GM18508 (cell line): ENCODE data around the gene FKBP1A.

Experiments
- ATAC-seq: cut with Tn5 transposase; IDR thresholded peaks from one replicate; pipeline ENCODE4 v1.9.1; 2021; ENCODE audit warnings: moderate number of reproducible peaks; ENCODE audit not compliant: insufficient read depth, unreplicated experiment

The FKBP1A gene

DNA sequence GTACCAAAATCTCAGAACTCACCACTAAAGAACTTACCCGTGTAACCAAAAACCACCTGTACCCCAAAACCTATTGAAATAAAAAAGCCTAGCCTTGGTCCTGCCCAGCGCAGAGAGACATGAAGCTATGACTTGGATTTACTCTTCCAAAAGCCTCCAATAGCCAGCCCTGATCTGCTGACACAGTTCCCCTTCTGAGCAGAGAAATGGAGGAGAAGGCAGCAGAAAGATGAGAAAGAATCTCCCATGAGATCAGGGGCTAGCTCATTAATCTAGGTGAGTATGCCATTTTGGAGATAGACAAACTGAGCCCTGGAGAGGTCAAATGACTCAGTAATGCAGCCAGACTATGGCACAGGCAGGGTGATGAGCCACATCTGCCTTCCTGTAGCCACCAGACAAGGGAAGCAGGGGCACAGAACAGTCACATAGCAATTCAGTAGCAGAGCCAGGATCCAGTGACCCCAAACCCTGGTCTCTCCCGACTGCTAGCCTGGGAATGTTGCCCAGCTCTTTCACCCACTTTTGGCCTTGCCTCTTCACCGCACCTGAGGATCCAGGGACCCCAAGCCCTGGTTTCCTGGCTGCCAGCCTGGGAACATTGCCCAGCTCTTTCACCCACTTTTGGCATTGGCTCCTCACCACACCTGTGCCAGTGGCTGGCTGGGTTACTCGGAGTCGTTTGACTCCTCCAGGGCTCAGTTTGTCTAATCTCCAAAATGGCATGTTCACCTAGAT lies 56.7 kb downstream of the FKBP1A start:
- no peak for ATAC-seq

DNA sequence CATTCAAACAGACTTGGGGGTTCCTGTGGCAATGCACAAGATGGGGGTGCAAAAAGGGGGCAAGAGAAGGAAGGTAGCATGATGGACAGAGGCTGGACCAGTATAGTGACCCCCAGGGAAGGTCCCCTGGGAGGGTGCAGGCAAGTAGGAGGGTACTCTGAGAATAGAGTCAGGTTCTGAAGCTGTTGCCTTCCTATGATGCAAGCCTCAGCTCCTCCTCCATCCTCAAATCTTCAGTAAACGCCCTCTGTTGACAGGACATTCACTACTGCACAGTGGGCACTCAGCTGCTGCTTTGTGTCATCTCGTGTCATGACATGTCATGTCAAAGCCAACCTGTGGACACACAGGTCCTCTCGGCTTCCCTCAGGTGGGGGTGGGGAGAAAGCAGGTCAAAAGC lies 58.1 kb downstream of the FKBP1A start:
- ATAC-seq: no peak

DNA sequence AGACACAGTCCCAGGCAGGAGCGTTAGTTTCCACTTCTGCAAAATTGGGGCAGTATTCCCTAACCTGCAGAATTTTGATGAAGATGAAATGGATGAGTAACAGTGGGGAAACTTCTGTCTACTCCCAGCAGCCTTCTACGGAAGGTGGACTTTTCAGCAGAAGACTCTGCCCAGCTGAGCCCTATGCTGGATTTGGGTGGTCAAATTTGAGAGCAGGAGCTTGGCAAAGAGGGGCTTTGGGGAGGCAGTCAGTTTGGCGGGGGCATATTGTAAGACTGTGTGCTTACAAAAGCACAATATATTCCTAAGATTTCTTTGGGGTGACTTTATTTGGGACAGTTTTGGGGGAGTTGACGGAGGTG lies 58.5 kb downstream of the FKBP1A start:
- ATAC-seq: no peak

DNA sequence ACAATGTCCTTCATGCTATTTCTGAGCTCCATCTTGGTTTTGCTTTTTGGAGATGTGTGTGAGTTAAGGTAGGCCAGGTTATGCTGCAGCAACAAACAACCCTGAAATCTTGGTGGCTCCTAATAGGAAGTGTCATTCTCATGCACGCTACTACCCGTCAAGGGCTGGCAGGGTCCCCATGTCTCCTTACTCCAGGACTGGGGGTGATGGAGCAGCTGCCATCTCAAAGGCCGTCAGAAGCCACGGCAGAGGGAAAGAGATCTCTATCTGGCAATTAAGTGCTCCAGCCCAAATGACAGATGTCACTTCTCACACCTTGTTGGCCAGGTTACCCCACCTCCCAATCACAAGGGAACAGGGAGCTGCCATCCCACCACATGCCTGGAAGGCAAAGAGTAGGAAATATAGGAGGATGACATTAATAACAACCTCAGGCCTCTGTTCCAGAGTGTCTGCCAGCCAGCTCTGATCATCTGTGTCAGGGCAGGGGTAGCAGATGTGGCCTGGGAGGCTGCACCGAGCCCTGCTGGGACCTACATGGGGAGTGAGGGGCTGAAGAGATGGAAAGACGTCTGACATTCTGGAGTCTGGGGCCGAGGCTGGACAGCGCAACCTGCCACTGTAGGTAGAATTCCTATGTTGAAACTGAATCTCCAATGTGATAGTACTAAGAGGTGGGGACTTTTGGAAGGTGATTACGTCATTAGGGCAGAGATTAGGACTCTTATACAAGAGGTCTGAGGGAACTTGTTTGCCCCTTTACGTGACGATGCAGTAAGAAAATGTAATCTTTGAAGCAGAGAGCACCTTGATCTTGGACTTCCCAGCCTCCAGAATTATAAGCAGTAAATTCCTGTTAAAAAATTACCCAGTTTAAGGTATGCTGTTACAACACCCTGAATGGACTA lies 59.1 kb downstream of the FKBP1A start:
- ATAC-seq: no peak

DNA sequence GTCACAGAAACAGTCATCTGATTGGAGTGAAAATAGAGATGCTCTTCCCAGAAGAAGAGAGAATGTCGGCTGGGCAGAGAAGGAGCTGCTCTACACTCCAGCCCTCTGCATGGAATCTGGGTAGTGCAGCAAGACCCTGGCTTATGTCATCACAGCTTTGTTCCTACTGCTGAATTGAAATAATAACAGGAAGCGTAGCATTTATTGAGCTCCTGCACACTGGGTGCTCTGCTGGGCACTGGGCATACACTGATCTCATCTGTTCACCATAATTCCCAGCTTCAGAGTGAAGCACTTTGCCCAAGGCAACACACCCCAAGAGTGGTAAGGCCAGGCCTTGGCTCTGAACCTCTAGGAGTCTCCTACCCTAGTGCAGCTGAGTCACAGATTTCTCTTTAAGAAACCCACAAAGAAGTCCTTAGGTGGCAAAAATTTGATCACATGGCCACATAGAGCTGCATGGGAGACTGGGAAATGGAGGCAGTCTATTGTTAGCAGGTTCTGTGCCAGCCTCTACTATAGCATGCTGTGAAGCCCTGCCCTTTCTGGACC lies 60.0 kb downstream of the FKBP1A start:
- no peak for ATAC-seq

DNA sequence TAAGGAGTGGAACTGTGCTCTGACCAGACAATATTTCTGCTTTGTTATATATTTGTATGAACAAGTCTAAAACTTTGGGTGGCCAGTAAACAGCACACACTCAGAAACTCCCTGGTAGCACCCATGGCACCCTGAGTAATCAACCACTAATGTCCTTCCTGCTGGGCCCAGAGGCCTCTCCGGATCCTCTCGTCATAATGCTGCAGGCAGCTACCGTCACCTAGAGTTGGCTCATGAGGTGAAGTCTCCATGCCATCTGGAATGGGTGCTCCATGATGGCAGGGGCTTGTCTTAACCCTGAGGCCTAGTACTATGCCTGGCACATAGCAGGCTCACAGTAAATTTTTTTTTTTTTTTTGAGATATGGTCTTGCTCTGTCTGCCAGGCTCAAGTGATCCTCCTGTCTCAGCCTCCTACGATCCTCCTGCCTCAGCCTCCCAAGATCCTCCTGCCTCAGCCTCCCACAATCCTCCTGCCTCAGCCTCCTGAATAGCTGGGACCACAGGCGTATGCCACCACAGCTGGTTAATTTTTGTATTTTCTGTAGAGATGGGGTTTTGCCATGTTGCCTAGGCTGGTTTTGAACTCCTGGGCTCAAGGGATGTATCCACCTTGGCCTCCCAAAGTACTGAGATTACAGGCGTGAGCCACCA lies 60.9 kb downstream of the FKBP1A start:
- ATAC-seq: no peak

DNA sequence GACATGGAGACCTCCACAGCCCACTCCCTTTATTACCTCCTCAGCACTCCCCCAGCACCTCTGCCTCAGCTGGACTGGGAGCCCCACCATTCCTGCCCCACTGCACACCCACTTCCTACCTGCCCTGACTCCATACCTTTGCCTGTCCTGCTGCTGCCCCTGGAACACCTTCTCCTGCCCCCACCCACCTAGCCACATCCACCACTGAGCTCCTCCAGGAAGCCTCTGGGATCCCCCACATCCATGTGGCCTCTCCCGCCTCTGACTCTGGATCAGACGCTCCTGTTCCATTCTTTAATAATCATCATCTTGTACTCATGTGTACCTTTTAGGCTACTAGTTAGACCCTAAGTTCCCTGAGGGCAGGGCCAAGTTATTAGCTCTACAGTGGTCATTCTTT lies 61.8 kb downstream of the FKBP1A start:
- no peak for ATAC-seq

DNA sequence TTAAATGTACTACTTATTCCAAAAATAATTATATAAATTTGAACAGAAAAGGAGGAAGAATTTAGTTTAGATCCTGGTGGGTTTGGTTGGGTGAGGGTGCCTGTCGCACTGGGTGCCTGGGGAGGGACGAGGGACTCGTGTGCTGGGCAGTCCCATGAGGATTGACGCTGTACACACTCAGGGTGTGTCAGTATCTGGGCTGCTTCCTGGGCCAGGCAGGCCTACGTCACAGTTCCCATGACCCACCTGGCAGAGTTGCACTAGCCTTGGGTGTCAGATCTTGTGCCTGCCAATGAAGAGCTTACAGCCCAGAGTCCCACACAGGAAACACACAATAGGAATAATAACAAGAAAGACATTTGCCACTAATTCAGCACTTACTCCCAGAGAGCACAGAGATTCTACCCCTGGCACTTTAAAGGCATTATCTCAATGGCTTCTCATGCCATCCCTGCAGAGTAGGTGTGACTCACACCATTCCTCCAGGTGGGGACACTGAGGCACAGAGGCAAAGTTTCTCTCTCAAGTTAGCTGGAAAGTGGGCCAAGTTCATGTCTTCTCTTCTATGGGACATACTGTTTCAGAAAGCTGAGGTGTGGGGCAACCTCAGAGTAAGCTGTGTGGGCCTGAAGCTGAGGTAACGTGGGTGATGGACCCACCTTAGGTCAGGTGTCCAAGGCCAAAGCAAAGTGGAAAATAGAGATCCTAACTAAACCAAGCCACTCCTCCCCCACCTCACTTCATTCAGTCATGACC lies 62.6 kb downstream of the FKBP1A start:
- ATAC-seq: no peak

DNA sequence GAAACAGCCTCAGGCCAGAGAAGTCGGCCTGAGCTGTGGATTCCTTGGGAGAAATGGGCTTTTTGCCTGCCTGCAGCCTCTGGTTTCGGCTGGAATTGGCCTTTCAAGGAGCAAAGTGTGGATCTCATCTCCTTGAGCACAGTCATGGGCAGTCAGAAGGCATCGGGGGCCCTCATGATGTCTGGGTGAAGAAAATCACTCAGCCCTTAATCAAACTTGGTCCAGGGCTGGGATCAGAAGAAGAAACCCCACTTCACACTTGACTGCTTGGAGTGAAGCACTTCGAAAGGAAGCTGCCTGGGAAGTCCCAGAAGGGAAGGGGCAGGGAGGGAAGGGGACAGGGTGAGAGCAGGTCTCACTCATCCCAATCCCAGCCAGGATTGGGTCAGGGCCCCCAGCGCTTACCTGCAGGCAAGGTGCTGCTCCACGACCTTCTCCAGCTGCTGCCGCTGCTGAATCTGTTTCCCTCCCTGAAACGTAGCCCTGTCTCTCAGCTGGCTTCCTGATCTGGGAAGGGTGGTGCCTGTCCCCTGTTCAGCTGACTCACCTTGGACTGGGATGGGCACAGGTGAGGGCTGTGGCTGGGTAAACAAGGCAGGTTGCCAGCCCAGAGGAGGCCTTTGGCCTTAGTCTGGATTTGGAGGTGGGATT lies 64.0 kb downstream of the FKBP1A start, which contains the start of gene SDCBP2:
TSS of gene SDCBP2 (minus strand) at position 460 of the 651 bp plus-strand sequence. CDS start 8,723 bp downstream, outside the sequence.
- ATAC-seq: no peak

DNA sequence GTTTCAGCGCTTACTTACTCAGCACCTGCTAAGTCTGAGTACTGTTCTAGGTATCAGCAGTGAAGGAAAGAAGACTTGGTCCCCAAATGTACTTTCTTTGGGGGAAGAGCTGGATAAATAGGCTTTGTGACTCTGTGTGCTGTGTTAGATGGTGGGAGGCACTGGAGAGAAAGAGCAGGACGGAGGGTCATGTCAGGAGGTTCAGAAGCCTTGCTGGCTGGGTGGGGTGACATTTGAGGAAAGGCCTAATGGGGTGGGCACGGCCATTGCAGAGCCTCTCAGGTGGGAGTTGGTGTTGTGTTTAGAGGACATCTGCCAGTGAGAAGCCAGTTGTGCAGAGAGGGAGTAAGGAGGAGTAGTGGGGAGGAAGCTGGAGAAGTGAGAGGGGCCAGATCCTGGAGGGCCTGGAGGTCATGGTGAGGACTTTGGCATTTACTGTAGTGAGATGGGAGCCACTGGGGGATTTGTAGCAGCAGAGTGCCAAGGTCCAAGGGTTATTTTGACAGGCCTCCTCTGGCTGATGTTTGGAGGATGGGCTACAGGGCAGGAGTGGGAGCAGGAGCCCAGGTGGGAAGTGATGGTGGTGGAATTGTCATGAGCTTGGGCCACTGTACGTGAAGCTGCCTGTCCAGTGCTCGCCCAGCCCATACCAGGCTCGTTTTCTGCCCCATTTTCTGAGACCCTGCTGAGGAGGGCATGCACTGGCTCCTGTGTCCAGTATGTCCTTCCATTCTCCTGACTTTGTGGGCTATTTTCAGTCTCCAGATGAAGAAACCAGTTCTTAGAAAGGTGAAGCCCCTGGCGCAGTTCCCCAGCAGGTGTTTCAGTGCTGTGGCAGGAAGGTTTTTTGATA lies 64.8 kb downstream of the FKBP1A start:
- no peak for ATAC-seq

DNA sequence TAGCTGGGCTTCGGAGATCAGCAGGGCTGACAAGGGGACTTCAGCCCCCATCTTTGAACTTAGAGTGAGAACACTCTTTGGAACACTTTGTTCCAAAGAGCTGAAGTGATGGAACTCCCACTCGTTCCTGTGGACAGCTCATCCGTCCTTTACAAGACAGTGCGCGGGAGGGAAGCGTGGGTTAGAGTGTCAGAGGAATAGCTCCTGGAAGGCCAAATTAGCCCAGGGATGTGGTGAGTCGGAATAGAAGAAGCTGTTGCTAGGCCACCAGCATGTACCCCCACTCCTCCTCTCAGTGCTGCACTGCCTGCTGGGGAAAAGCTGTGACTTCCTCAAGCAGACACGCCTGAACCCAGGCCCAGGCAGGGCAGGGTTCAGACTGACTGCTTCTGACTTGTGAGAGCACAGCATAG lies 65.6 kb downstream of the FKBP1A start:
- no peak for ATAC-seq

DNA sequence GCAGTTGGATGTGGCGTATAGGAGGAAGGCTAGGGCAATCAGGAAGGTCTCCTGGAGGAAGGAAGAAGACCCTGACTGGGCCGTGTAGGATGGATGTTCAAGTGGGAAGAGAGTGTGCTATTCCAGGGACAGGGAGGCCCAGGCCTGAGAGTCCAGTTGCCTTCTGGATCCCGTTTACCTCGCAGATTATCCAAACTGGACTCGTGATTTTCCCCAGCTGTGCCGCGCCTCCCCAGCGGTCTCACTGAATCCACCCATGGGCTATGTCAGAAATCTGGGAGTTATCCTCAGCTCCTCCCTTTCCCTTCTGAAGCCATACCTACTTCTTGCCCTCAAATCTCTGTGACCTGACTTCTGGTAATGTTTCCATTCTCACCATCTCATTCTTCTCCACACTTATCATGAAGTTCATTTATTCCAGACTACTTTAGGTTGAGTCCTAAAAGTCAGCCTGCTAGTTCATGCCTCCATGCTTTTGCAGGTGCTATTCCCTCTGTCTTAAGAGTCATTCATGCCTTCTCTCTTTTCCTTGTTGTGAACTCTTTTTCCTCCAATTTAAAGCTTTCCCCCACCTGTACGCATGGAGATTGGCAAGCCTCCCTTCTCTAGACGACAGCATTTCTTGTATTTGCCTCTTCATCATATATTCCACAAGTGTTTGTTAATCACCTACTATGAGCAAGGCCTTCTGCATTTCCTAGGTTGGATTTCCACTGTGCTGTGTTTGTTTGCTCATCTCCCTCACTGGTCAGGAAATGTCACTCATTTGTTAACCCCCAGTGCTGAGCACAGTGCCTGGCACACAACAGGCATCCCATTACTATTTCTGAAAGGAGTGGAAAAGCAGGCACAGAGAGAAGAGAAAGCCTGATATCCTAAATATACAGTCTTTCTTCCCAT lies 66.6 kb downstream of the FKBP1A start:
- ATAC-seq: no peak

DNA sequence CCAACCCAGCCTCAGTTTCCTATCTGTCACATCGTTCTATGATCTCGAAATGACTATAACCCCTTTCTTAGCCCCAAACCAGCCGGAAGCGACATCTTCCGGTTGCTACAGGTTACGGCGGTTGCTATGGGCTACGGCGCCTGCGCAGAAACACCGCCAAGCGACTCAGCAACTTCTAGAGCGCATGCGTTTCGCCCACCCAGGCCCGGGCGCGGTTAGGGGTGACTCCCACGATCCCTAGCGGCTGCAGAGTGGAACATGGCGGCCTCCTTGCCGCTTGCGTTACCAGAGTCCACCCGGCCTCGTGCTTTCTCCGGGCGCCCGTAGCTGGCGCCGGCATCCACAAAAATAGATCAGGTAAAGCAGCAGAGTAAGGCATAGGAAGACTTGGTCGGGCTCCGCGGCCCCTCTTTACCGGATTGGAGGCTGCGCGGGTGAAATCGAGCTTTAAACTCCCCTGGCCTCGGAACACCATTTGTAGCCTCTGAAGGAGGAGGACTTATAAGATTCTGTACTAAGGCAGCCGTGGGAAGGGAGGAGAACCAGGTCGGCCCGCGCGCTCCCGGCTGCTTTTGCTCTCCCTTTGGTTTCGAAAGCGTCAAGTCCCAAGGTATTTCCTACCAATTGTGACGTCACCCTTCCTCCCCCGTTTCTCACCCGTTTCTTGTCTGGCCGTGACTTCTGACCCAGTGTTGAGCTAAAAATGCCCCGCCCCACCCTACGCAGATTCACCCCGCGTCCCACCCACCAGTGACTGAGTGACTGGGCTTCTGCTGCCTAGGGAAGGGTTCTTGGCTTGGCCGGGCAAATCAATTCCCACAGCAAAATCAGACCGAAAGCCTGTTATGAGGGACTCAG lies 67.5 kb downstream of the FKBP1A start:
- ATAC-seq: peak; percentile 53

DNA sequence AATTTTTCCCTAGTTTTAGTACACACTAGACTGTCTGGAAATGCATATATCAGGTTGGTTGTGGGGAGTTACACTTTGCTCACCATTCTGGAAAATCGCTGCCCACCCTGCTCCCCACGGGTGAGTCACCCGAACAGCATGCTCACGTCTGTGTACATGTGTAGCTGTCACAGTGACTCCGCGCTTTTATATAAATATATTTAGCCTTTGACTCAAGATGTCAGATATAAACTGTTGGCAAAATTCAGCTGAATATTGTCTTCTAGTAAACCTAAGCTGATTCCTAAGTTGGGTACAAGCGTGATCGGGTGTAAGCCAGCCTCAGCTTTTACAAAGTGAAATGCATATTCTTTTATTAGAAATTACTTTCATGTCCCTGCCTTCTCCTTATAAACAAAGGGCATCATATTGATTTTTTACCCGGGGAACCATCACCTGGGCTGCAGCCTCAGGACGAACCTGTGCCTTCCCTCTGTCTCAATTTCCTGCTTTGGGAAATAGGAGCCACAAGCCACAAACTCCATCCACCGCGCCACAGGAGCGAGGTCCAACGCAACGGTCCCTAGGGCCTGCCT lies 68.2 kb downstream of the FKBP1A start:
- ATAC-seq: no peak

DNA sequence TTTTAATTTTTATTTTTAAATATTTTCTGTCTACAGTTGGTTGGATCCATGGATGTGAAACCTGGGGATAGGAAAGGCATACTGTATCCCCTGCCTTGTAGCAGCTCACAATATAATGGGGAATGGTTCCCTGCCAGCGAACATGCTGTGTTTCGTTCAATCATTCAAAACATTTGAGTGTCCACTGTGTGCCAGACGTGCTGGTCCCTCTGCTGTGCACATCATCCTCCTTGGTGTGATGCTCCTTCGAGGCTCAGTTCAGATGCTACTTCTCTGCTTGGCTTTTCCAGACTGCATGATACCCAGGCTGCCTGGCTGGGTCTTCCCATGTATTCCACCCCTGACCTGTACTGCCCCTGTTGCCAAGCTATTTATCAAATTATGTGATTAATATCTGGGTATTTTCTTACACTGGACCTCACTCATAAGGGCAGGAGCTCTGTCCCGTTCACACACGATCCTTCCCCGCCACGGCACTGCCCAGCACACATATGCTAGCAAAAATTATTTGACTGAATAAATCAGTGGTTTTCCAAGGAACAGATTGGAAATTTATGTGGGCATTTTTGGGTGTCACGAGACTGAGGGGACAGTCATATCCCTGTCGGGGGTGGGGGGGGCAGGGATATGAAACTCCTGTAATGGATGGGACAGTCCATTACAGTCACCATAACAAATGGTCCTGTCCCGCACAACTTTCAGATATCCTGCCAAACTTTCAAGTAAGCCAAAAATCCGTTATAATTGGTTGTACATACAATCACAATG lies 68.8 kb downstream of the FKBP1A start:
- no peak for ATAC-seq

DNA sequence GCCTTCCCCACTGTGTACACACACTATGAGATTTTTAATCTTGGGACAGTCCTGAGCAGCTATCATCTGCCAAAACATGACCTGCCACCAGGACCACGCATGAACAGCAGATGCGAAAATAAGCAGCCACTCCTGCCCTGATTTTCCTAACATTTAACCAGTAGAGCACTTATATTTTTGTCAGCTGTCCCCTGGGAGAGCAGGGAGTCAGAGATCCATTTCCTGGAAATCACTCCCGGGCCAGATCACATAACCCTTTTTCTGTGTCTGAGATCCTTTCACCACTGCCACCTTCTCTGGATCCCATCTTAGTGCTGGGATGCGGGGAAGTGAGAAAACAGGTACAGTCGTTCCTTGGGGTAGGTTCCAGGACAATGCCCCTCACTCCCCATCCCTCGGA lies 69.6 kb downstream of the FKBP1A start:
- ATAC-seq: no peak
